Measurements from ENCODE around the gene SLC22A5. TPM values are rescaled to one million over a fixed set of nuclear protein-coding genes. Genes with fewer than 3 reads are reported as not detected.

Gene SLC22A5
- total and polyA plus RNA-seq, 9 of the 15 experiments (the other 6 are each of a cell fraction or from before 2014, with no cell fraction given) = 3.0 to 16.6 (median 8.3) TPM

GRCh38 chr5:132370971-132371602 lies 1.6 kb downstream of the SLC22A5 start (continued):
- TF ChIP-seq PPARD (CRISPR knock-in tag; IDR thresholded peaks at IDR 0.05) (no peak), CBX3 (IDR thresholded peaks at IDR 0.05; ENCODE audit: borderline replicate concordance in 1 of 2, low read length in 2 of 2) (no peak), ZNF146 (CRISPR knock-in tag; IDR thresholded peaks at IDR 0.05; ENCODE audit: unreplicated experiment) (no peak), NELFE (IDR thresholded peaks at IDR 0.05; ENCODE audit: insufficient read depth, insufficient read length) (no peak), KDM4B (IDR thresholded peaks at IDR 0.05; ENCODE audit: borderline replicate concordance in 2 of 2, low read depth in 1 of 2) (no peak), SMARCA5 (IDR thresholded peaks at IDR 0.05) (no peak), E2F1 (CRISPR knock-in tag; IDR thresholded peaks at IDR 0.05) (no peak), RCOR1 (IDR thresholded peaks at IDR 0.05; ENCODE audit: borderline replicate concordance in 1 of 2, low read depth in 2 of 2, low read length in 2 of 2) (no peak), SREBF1 (IDR thresholded peaks at IDR 0.05; ENCODE audit: borderline replicate concordance, low read depth, low read length) (no peak), POLR2A (conservative IDR thresholded peaks at IDR 0.05) (no peak), ARID3B (CRISPR knock-in tag; IDR thresholded peaks at IDR 0.05; ENCODE audit: borderline replicate concordance) (no peak), ZNF239 (CRISPR knock-in tag; IDR thresholded peaks at IDR 0.05) (no peak), PHF21A (IDR thresholded peaks at IDR 0.05; ENCODE audit: borderline replicate concordance, low read depth) (no peak; the same call in 1 of the 2 replicates), GABPA (tag; conservative IDR thresholded peaks at IDR 0.05; ENCODE audit: low read depth) (no peak), HDAC8 (tag; IDR thresholded peaks at IDR 0.05) (no peak), ZNF197 (CRISPR knock-in tag; IDR thresholded peaks at IDR 0.05; ENCODE audit: low read depth) (no peak), HES1 (IDR thresholded peaks at IDR 0.05; ENCODE audit: low read depth) (no peak), KHSRP (IDR thresholded peaks at IDR 0.05) (no peak), CREM (IDR thresholded peaks at IDR 0.05; ENCODE audit: low read depth) (no peak), THRB (CRISPR knock-in tag; conservative IDR thresholded peaks at IDR 0.05) (no peak), ZNF212 (CRISPR knock-in tag; IDR thresholded peaks at IDR 0.05) (no peak), RAD51 (IDR thresholded peaks at IDR 0.05; ENCODE audit: borderline replicate concordance, low read depth) (no peak), MTF1 (CRISPR knock-in tag; IDR thresholded peaks at IDR 0.05; ENCODE audit: borderline replicate concordance) (no peak)
